H9 (cell line): ENCODE measurements around the gene TRIM27. TPM values are rescaled to one million over a fixed set of nuclear protein-coding genes. Genes with fewer than 3 reads are reported as not detected.
A peak's percentile ranks its signal among the peaks of the same experiment; 100 is the strongest.

Experiments used
- DNase-seq: peaks from one replicate; pipeline ENCODE4 v3.0.0-alpha.2; 2017
- H2AFZ ChIP-seq: one replicate; pipeline ENCODE4 v1.6.1; 2013; ENCODE audit warnings: mild to moderate bottlenecking, low read length, control low read depth, moderate library complexity
- H2AK5ac ChIP-seq: 2 replicates; pipeline ENCODE4 v1.6.1; 2013; ENCODE audit warnings: low read length, control low read depth, mixed read lengths; ENCODE audit not compliant: insufficient read length
- H2BK120ac ChIP-seq: one replicate; pipeline ENCODE4 v1.6.1; 2013; ENCODE audit warnings: low read depth, mild to moderate bottlenecking, low read length, control low read depth, inconsistent platforms; ENCODE audit not compliant: poor library complexity, severe bottlenecking
- H2BK12ac ChIP-seq: 2 replicates; pipeline ENCODE4 v1.6.1; 2013; ENCODE audit warnings: low read length, control low read depth, mixed read lengths, low read depth; ENCODE audit not compliant: insufficient read length
- H2BK15ac ChIP-seq: 2 replicates; pipeline ENCODE4 v1.6.1; 2013; ENCODE audit warnings: low read depth, low read length, control low read depth
- H2BK20ac ChIP-seq: one replicate; pipeline ENCODE4 v1.6.1; 2013; ENCODE audit warnings: low read depth, mild to moderate bottlenecking, low read length, control low read depth, inconsistent platforms; ENCODE audit not compliant: poor library complexity, severe bottlenecking
- H2BK5ac ChIP-seq: 2 replicates; pipeline ENCODE4 v1.6.1; 2013; ENCODE audit warnings: low read length, control low read depth, mixed read lengths; ENCODE audit not compliant: insufficient read length
- H3K14ac ChIP-seq: 2 replicates; pipeline ENCODE4 v1.6.1; 2013; ENCODE audit warnings: low read length, control low read depth; ENCODE audit not compliant: insufficient read depth
- H3K18ac ChIP-seq: 2 replicates; pipeline ENCODE4 v1.6.1; 2013; ENCODE audit warnings: low read depth, mild to moderate bottlenecking, mixed read lengths, low read length, control low read depth; ENCODE audit not compliant: insufficient read length
- H3K23ac ChIP-seq: 2 replicates; pipeline ENCODE4 v1.6.1; 2013; ENCODE audit warnings: low read length, control low read depth, mixed read lengths, low read depth; ENCODE audit not compliant: insufficient read length
- H3K23me2 ChIP-seq: 2 replicates; pipeline ENCODE4 v1.6.1; 2013; ENCODE audit warnings: low read depth, mild to moderate bottlenecking, mixed read lengths, low read length, control low read depth; ENCODE audit not compliant: insufficient read length, poor library complexity, severe bottlenecking
- H3K27ac ChIP-seq: 2 replicates; pipeline ENCODE4 v1.5.1; 2013; ENCODE audit warnings: low read length, control low read depth, mixed read lengths, low read depth; ENCODE audit not compliant: insufficient read length
- H3K27me3 ChIP-seq: 2 replicates; pipeline ENCODE4 v1.6.1; 2013; ENCODE audit warnings: low read length, control low read depth, inconsistent platforms; ENCODE audit not compliant: insufficient read depth
- H3K4ac ChIP-seq: 2 replicates; pipeline ENCODE4 v1.6.1; 2013; ENCODE audit warnings: low read depth, mild to moderate bottlenecking, control low read depth, inconsistent platforms, low read length, moderate library complexity
- H3K4me1 ChIP-seq: 2 replicates; pipeline ENCODE4 v1.6.1; 2013; ENCODE audit warnings: low read length, control low read depth, inconsistent platforms; ENCODE audit not compliant: insufficient read depth
- H3K4me2 ChIP-seq: 2 replicates; pipeline ENCODE4 v1.6.1; 2013; ENCODE audit warnings: low read length, control low read depth, mixed read lengths; ENCODE audit not compliant: insufficient read length, insufficient read depth
- H3K56ac ChIP-seq: 2 replicates; pipeline ENCODE4 v1.6.1; 2013; ENCODE audit warnings: low read depth, mild to moderate bottlenecking, mixed read lengths, low read length, control low read depth; ENCODE audit not compliant: insufficient read length
- H3K79me1 ChIP-seq: 2 replicates; pipeline ENCODE4 v1.6.1; 2013; ENCODE audit warnings: low read depth, mild to moderate bottlenecking, moderate library complexity, low read length, control low read depth, inconsistent platforms; ENCODE audit not compliant: insufficient read depth, poor library complexity, severe bottlenecking
- H3K79me2 ChIP-seq: 2 replicates; pipeline ENCODE4 v1.6.1; 2013; ENCODE audit warnings: low read length, control low read depth, inconsistent platforms; ENCODE audit not compliant: insufficient read depth
- H3K9ac ChIP-seq: 2 replicates; pipeline ENCODE4 v1.6.1; 2013; ENCODE audit warnings: low read length, control low read depth, mixed read lengths; ENCODE audit not compliant: insufficient read length; ENCODE audit errors: extremely low read depth
- H3K9me3 ChIP-seq: one replicate; pipeline ENCODE4 v1.6.1; 2013; ENCODE audit warnings: low read depth, low read length, inconsistent platforms; ENCODE audit not compliant: control insufficient read depth
- H3T11ph ChIP-seq: one replicate; pipeline ENCODE4 v1.6.1; 2013; ENCODE audit warnings: mild to moderate bottlenecking, low read length, control low read depth, inconsistent platforms
- H4K20me1 ChIP-seq: one replicate; pipeline ENCODE4 v1.6.1; 2013; ENCODE audit not compliant: control insufficient read depth, insufficient read length, insufficient read depth
- H4K5ac ChIP-seq: 2 replicates; pipeline ENCODE4 v1.6.1; 2013; ENCODE audit warnings: low read depth, mild to moderate bottlenecking, mixed read lengths, low read length, control low read depth; ENCODE audit not compliant: insufficient read length
- H4K8ac ChIP-seq: replicated peaks from 2 replicates; pipeline ENCODE4 v1.6.1; 2013; ENCODE audit warnings: low read length, control low read depth, mixed read lengths, low read depth; ENCODE audit not compliant: insufficient read length
- H4K91ac ChIP-seq: 2 replicates; pipeline ENCODE4 v1.6.1; 2013; ENCODE audit warnings: low read depth, mild to moderate bottlenecking, moderate library complexity, mixed read lengths, low read length, control low read depth; ENCODE audit not compliant: insufficient read length
- H3K27ac Mint-ChIP-seq, 3 experiments: 2 replicates in 2 of 3; 3 replicates in 1 of 3; pipeline ENCODE4 v1.8.0; 2020 to 2021; ENCODE audit warnings: mixed read lengths in 3 of 3, mild to moderate bottlenecking in 1 of 3, moderate library complexity in 1 of 3
- H3K27me3 Mint-ChIP-seq: 2 replicates; pipeline ENCODE4 v1.8.0; 2021; ENCODE audit warnings: low read depth, mild to moderate bottlenecking, moderate library complexity, mixed read lengths
- H3K36me3 Mint-ChIP-seq, 3 experiments: 2 replicates in 2 of 3; 3 replicates in 1 of 3; pipeline ENCODE4 v1.8.0; 2020 to 2021; ENCODE audit warnings: low read depth in 3 of 3, mixed read lengths in 3 of 3; ENCODE audit not compliant: insufficient read depth in 1 of 3
- H3K4me1 Mint-ChIP-seq, 2 experiments: 2 replicates each; pipeline ENCODE4 v1.8.0; 2020; ENCODE audit warnings: mixed read lengths in 2 of 2
- H3K4me3 Mint-ChIP-seq, 2 experiments: 2 replicates in 1 of 2; 3 replicates in 1 of 2; pipeline ENCODE4 v1.8.0; 2020 to 2021; ENCODE audit warnings: mild to moderate bottlenecking in 2 of 2, mixed read lengths in 2 of 2, moderate library complexity in 1 of 2
- H3K9me3 Mint-ChIP-seq, 2 experiments: 2 replicates in 1 of 2; 3 replicates in 1 of 2; pipeline ENCODE4 v1.8.0; 2020; ENCODE audit warnings: mild to moderate bottlenecking in 2 of 2, mixed read lengths in 2 of 2, moderate library complexity in 1 of 2
- CTCF ChIP-seq: fragments of 200-600 bp; sonication (generic); conservative IDR thresholded peaks from 3 replicates; pipeline ENCODE4 v1.8.0; 2021; ENCODE audit warnings: antibody characterized with exemption, mild to moderate bottlenecking
- WGBS: extraction: QIAGEN DNeasy Blood & Tissue Kit; methylation state at CpG from one replicate; pipeline ENCODE4 v1.1.7; 2013; ENCODE audit warnings: missing lambda C conversion rate, low lambda C conversion rate, mixed read lengths; ENCODE audit not compliant: insufficient read length; ENCODE audit errors: extremely low coverage; 5-methylcytosine and 5-hydroxymethylcytosine counted together
- total RNA-seq: library from RNA; stranded (reverse); gene quantifications from 2 replicates; pipeline ENCODE4 v1.2.1, GENCODE V29; 2021

The TRIM27 gene
- total RNA-seq, 1 experiment from 2014 or later = 98.2 TPM

GRCh38 chr6:28941684-28942448, 18.1 kb upstream of the TRIM27 start:
- Mint-ChIP-seq H3K4me1 (peaks cover 13 to 33% of the 10 kb centered on the region in 2 experiments), H3K4me3 (peak overlapping the region; percentile 84 to 94), H3K36me3 (no peaks in the 10 kb centered on the region; a peak in 1 of 7 replicates), H3K27me3 (peaks cover 9% of the 10 kb centered on the region; the same call in 1 of the 2 replicates), H3K27ac (no peak overlapping the region; a peak in 1 of 7 replicates), H3K9me3 (no peaks in the 10 kb centered on the region; a peak in 2 of 5 replicates)
- Histone ChIP-seq H2BK20ac (no peak overlapping the region), H3K79me1 (no peaks in the 10 kb centered on the region), H2BK15ac (no peak overlapping the region), H3K23ac (no peak overlapping the region), H3K79me2 (no peaks in the 10 kb centered on the region), H2BK12ac (no peak overlapping the region), H3K23me2 (peaks cover 6% of the 10 kb centered on the region), H3K4ac (no peak overlapping the region), H3K27ac (no peak overlapping the region), H3K4me2 (peak overlapping the region; percentile 85), H3K9ac (no peak overlapping the region), H4K5ac (no peak overlapping the region), H2BK120ac (no peak overlapping the region), H4K91ac (no peak overlapping the region), H3K9me3 (no peaks in the 10 kb centered on the region), H2AFZ (peak overlapping the region; percentile 15), H4K8ac (no peak overlapping the region), H2AK5ac (no peak overlapping the region), H3K27me3 (no peaks in the 10 kb centered on the region), H3K14ac (no peak overlapping the region), H3K18ac (no peak overlapping the region), H3K4me1 (peaks cover 2% of the 10 kb centered on the region; the same call in 1 of the 2 replicates), H3K56ac (no peak overlapping the region), H2BK5ac (no peak overlapping the region), H3T11ph (no peak overlapping the region), H4K20me1 (no peaks in the 10 kb centered on the region)
- TF ChIP-seq CTCF = no peak
- WGBS = no CpG with 5 or more reads among the region's 13 CpGs
- no peak for DNase-seq
